ENCODE measurements around the gene KRT6C.

DNA sequence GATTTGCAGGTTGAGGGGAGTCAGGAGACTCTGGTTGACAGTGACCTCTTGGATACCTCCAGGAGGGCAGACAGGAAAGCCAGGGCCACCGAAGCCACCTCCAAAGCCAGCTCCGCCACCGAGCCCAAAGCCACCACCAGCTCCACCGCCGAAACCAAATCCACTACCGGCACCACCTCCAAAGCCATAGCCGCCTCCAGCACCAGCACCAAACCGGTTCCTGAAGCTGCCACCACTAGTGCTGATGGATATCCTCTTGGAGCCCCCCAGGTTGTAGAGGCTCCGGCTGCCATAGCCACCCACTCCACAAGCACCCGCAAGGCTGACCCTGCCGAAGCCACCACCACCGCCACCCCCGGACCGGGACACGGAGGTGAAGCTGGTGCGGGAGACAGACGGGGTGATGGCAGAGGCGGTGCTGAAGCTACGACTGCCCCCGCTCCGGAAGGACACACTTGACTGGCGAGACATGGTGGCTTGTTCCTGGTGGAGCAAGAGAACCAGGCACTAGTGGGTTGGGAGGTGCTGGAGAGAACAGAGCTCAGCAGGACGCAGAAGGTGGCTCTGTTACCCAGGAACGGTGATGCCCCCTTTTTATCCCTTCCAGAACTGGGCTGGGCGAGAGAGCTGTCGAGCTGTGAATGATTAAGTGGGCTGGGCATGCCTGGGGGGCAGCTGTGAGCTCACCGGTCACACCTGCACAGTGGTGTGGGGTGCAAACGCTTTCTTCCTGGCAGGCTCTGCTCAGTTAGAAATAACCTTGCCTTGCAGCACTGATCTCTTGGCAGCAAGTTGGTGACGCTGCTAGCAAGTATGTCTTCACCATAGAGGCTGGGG is 46.4 kb upstream of the KRT6C start, which contains the start of gene KRT5:
- TF ChIP-seq ZBTB1 (tag by site-specific recombination; IDR thresholded peaks at IDR 0.05) (no peak), ZNF366 (tag by site-specific recombination; conservative IDR thresholded peaks at IDR 0.05) (no peak)
- TF ChIP-seq, protein P1, sequence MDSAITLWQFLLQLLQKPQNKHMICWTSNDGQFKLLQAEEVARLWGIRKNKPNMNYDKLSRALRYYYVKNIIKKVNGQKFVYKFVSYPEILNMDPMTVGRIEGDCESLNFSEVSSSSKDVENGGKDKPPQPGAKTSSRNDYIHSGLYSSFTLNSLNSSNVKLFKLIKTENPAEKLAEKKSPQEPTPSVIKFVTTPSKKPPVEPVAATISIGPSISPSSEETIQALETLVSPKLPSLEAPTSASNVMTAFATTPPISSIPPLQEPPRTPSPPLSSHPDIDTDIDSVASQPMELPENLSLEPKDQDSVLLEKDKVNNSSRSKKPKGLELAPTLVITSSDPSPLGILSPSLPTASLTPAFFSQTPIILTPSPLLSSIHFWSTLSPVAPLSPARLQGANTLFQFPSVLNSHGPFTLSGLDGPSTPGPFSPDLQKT (IDR thresholded peaks at IDR 0.05; ENCODE audit: borderline replicate concordance, low read depth, low read length): no peak

Measured in HEK293 (cell line).